ENCODE measurements around the gene SIPA1L3. TPM values are rescaled to one million over a fixed set of nuclear protein-coding genes. Genes with fewer than 3 reads are reported as not detected.
A peak's percentile ranks its signal among the peaks of the same experiment; 100 is the strongest.

SIPA1L3 gene
- total and polyA plus RNA-seq, 2 of the 13 experiments (the other 11 are each of a cell fraction or from before 2014, with no cell fraction given): 5.5 to 7.7 TPM

GRCh38 chr19:37905946-37906868 lies 801 bp upstream of the SIPA1L3 start, which contains the start of gene WDR87 (continued):
- TF ChIP-seq ZBTB40 (IDR thresholded peaks at IDR 0.05) (no peak), ZBTB40 (CRISPR knock-in tag; IDR thresholded peaks at IDR 0.05) (peak; percentile 17; the same call in 1 of the 2 replicates), RBM39 (IDR thresholded peaks at IDR 0.05; ENCODE audit: low read depth, low read length, poor library complexity, severe bottlenecking) (peak; percentile 34), JUNB (CRISPR knock-in tag; IDR thresholded peaks at IDR 0.05; ENCODE audit: borderline replicate concordance) (no peak), ZNF562 (CRISPR knock-in tag; IDR thresholded peaks at IDR 0.05; ENCODE audit: borderline replicate concordance) (no peak), ZNF891 (CRISPR knock-in tag; IDR thresholded peaks at IDR 0.05) (peak; percentile 37; the same call in 1 of the 2 replicates), ZNF282 (IDR thresholded peaks at IDR 0.05; ENCODE audit: partially characterized antibody) (no peak), SNAI1 (CRISPR knock-in tag; IDR thresholded peaks at IDR 0.05; ENCODE audit: borderline replicate concordance) (peak; percentile 41; the same call in 1 of the 2 replicates), ZBTB7B (CRISPR knock-in tag; IDR thresholded peaks at IDR 0.05) (peak; percentile 17; the same call in 1 of the 2 replicates), HMG20B (CRISPR knock-in tag; conservative IDR thresholded peaks at IDR 0.05) (0 out of 2 replicates have a peak, but pooled peaks have one; percentile 26), ZKSCAN1 (IDR thresholded peaks at IDR 0.05; ENCODE audit: low read length) (no peak), ZNF781 (CRISPR knock-in tag; IDR thresholded peaks at IDR 0.05; ENCODE audit: borderline replicate concordance, not compliant biosample characterization) (peak; percentile 54), RERE (CRISPR knock-in tag; IDR thresholded peaks at IDR 0.05; ENCODE audit: low read depth) (no peak), JDP2 (CRISPR knock-in tag; IDR thresholded peaks at IDR 0.05; ENCODE audit: borderline replicate concordance) (no peak)
